ENCODE measurements around the gene RPS23.
"Not testable (repeated sequence)": the region's sequence is repeated elsewhere in the genome, so short reads cannot be mapped to it uniquely, and the experiment has no call there.

Gene RPS23

DNA sequence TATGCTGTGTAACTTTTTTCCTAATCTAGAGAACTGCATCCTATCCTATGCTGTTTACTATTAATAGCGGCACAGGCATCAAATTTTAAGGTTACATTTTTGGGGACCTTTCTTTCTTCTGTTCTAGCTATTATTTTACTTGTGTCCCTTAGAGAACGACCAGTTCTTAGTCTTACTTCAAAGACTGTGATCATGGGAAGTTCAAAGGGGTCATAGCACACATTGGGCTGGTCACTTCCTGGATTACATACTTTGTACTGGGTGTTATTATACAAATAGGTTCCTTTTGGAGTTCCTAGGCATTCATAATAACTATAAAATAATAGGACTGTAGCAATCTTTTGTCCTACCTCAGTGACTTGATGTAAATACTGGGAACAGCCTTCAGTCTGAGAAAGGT lies 8.8 kb downstream of the RPS23 start:
- not testable (repeated sequence) for H3K27me3 ChIP-seq (ENCODE audit: low read depth, low read length); H3K27ac ChIP-seq (ENCODE audit: low read length); H3K4me3 ChIP-seq (ENCODE audit: low read depth in 1 of 2, low read length in 2 of 2); H3K9me3 ChIP-seq (ENCODE audit: control insufficient read depth in 1 of 2, low read length in 2 of 2); H3K4me1 ChIP-seq (ENCODE audit: control insufficient read depth in 1 of 2, insufficient read depth in 2 of 2, low read length in 2 of 2)
- peaks cover 0 to 13% of the 10 kb centered on the region in 2 donors for H3K36me3 ChIP-seq (ENCODE audit: control insufficient read depth in 1 of 2, insufficient read depth in 2 of 2, low read length in 2 of 2)

DNA sequence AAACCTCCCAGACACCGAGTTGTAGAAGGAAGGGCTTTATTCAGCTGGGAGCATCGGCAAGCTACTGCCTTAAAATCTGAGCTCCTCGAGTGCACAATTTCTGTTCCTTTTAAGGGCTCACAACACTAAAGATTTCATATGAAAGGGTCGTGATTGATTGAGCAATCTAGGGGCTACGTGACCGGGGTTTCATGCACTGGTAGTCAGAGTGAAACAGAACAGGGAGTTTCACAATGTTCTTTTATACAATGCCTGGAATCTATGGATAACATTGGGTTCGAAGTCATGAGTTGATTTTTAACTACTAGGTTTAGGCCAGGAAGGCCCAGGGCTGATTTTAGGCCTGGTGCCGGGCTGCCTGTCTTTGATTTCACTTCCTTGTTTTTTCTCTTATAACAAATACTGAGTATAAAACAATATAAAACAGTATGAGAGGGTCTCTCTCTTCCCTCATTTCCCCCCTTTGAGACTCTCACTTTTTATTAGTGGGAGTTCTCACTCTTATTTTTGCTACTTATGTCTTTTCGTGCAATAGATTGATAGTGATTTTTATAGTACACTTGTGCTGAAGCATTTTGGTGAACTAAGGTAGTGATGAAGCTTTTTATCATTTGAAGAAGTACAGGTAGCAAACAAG lies 10.7 kb downstream of the RPS23 start:
- not testable (repeated sequence) for H3K4me3 ChIP-seq (ENCODE audit: low read depth in 1 of 2, low read length in 2 of 2); H3K27me3 ChIP-seq (ENCODE audit: low read depth, low read length); H3K9me3 ChIP-seq (ENCODE audit: control insufficient read depth in 1 of 2, low read length in 2 of 2); H3K4me1 ChIP-seq (ENCODE audit: control insufficient read depth in 1 of 2, insufficient read depth in 2 of 2, low read length in 2 of 2); H3K36me3 ChIP-seq (ENCODE audit: control insufficient read depth in 1 of 2, insufficient read depth in 2 of 2, low read length in 2 of 2); H3K27ac ChIP-seq (ENCODE audit: low read length)

DNA sequence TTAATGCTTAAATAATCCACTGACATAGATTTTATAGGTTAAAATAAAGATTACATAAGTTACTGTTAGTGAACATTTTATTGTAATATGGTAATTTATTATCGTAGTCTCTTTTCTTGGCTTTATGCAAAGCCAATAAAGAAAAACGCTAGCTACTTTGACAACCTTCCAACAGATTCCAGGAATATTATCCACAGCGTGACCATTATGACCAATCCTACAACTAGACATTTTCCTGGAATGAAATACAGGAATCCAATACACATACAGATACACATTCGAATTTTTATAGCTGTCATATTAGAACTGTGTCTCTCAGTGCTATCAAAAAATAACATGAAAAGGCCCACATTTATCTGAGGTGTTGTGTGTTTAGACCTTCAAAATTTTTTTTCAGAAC lies 13.1 kb downstream of the RPS23 start:
- Histone ChIP-seq H3K27me3 (ENCODE audit: low read depth, low read length) (no peaks in the 10 kb centered on the region), H3K9me3 (ENCODE audit: control insufficient read depth in 1 of 2, low read length in 2 of 2) (no peaks in the 10 kb centered on the region), H3K4me3 (ENCODE audit: low read depth in 1 of 2, low read length in 2 of 2) (no peak overlapping the region), H3K36me3 (ENCODE audit: control insufficient read depth in 1 of 2, insufficient read depth in 2 of 2, low read length in 2 of 2) (peaks cover 0 to 7% of the 10 kb centered on the region in 2 donors), H3K27ac (ENCODE audit: low read length) (no peak overlapping the region), H3K4me1 (ENCODE audit: control insufficient read depth in 1 of 2, insufficient read depth in 2 of 2, low read length in 2 of 2) (no peaks in the 10 kb centered on the region)

- H3K36me3 ChIP-seq (ENCODE audit: control insufficient read depth in 1 of 2, insufficient read depth in 2 of 2, low read length in 2 of 2), result no peaks in the 10 kb centered on the region
- H3K27ac ChIP-seq (ENCODE audit: low read length), result no peak overlapping the region
- no peaks in the 10 kb centered on the region for H3K4me1 ChIP-seq (ENCODE audit: control insufficient read depth in 1 of 2, insufficient read depth in 2 of 2, low read length in 2 of 2)
- H3K27me3 ChIP-seq (ENCODE audit: low read depth, low read length), result no peaks in the 10 kb centered on the region
- no peaks in the 10 kb centered on the region for H3K9me3 ChIP-seq (ENCODE audit: control insufficient read depth in 1 of 2, low read length in 2 of 2)
- no peak overlapping the region for H3K4me3 ChIP-seq (ENCODE audit: low read depth in 1 of 2, low read length in 2 of 2)
These were observed 18.9 kb downstream of the RPS23 start for GRCh38 chr5:82259172-82259800.

DNA sequence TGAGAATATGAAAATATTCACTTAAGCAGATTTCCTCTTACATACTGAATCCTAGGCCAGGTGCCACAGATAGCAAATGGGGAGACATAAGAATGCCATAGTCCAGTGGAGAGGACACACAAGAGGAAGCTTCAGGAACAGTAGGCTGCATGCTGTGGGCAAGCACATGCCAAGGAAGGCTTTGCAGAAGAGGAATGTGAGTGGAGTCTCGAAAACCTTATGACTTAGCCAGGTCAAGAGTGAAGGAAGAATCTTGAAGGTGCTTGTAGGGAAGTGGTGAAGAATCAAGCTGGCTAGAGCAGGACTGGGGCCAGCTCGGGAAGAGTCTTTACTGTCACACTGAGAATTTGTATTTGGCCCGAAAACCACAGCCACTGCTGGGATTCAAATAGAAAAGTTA lies 20.4 kb downstream of the RPS23 start:
- no peaks in the 10 kb centered on the region for H3K27me3 ChIP-seq (ENCODE audit: low read depth, low read length)
- H3K4me1 ChIP-seq (ENCODE audit: control insufficient read depth in 1 of 2, insufficient read depth in 2 of 2, low read length in 2 of 2), result no peaks in the 10 kb centered on the region
- H3K9me3 ChIP-seq (ENCODE audit: control insufficient read depth in 1 of 2, low read length in 2 of 2), result no peaks in the 10 kb centered on the region
- no peak overlapping the region for H3K27ac ChIP-seq (ENCODE audit: low read length)
- no peak overlapping the region for H3K4me3 ChIP-seq (ENCODE audit: low read depth in 1 of 2, low read length in 2 of 2)
- peaks cover 0 to 4% of the 10 kb centered on the region in 2 donors for H3K36me3 ChIP-seq (ENCODE audit: control insufficient read depth in 1 of 2, insufficient read depth in 2 of 2, low read length in 2 of 2)

DNA sequence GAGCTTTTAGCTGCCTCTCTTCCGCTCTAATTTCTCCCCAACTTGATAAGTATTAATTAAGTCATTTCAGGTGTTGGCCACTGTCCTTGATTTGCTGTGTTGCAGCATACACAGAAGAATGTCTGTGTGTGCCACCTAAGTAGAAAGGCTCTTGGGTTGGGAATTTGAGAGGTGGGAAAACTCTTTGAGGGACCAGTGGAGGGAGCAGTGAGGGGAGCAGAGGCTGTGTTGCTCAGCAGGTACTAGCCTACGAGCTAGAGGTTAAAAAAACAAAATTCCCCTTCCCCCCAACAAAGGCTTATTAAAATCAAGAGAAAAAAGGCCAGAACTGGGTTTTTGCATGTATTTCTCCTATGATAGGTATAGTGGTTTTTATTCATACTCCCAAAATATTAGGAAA lies 20.9 kb downstream of the RPS23 start:
- Histone ChIP-seq H3K27me3 (ENCODE audit: low read depth, low read length) (no peaks in the 10 kb centered on the region), H3K27ac (ENCODE audit: low read length) (no peak overlapping the region), H3K36me3 (ENCODE audit: control insufficient read depth in 1 of 2, insufficient read depth in 2 of 2, low read length in 2 of 2) (peaks cover 0 to 4% of the 10 kb centered on the region in 2 donors), H3K4me3 (ENCODE audit: low read depth in 1 of 2, low read length in 2 of 2) (no peak overlapping the region), H3K9me3 (ENCODE audit: control insufficient read depth in 1 of 2, low read length in 2 of 2) (no peaks in the 10 kb centered on the region), H3K4me1 (ENCODE audit: control insufficient read depth in 1 of 2, insufficient read depth in 2 of 2, low read length in 2 of 2) (no peaks in the 10 kb centered on the region)

DNA sequence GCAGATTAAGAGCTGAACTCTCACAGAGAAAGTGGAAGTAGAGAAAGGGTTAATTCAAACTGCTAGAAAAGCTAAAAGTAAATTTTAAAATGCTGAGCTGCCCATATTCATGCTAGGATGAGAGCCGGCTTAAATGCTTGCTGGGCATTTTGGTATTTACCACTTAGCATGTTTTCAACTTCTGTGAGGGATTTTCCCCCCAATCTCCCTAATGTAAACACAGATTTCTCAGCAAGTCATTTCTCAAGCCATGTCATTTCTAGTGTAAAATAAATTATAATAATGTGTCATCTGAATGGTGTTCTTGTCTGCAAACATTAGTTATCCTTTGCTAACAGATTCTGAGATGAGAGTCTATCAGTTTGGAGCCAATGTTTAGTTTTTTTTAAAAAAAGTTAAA lies 22.3 kb downstream of the RPS23 start:
- Histone ChIP-seq H3K36me3 (ENCODE audit: control insufficient read depth in 1 of 2, insufficient read depth in 2 of 2, low read length in 2 of 2) (peaks cover 0 to 4% of the 10 kb centered on the region in 2 donors), H3K27me3 (ENCODE audit: low read depth, low read length) (no peaks in the 10 kb centered on the region), H3K4me3 (ENCODE audit: low read depth in 1 of 2, low read length in 2 of 2) (no peak overlapping the region)

DNA sequence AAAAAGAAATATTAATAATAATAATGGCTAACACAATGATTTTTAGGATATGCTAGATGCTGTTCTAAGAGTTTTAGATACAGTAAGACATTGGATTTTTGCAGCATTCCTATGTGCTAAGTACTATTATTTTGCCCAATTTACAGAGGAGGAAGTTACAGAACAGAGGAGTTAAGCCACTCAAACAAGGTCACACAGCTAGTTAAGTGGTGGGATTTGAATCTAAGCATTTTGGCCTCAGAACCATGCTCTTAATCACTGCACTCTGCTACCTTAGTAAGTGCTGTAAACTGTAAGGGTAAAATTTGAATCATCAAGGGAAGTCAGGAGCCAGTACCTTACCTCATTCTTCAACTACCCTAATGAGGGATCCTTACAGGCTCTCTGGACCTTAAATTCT lies 25.4 kb downstream of the RPS23 start:
- H3K4me3 ChIP-seq (ENCODE audit: low read depth in 1 of 2, low read length in 2 of 2), result no peak overlapping the region
- no peaks in the 10 kb centered on the region for H3K4me1 ChIP-seq (ENCODE audit: control insufficient read depth in 1 of 2, insufficient read depth in 2 of 2, low read length in 2 of 2)
- H3K9me3 ChIP-seq (ENCODE audit: control insufficient read depth in 1 of 2, low read length in 2 of 2), result no peaks in the 10 kb centered on the region
- no peaks in the 10 kb centered on the region for H3K27me3 ChIP-seq (ENCODE audit: low read depth, low read length)
- H3K27ac ChIP-seq (ENCODE audit: low read length), result no peak overlapping the region
- peaks cover 0 to 4% of the 10 kb centered on the region in 2 donors for H3K36me3 ChIP-seq (ENCODE audit: control insufficient read depth in 1 of 2, insufficient read depth in 2 of 2, low read length in 2 of 2)

More for the DNA sequence above, 22.3 kb downstream of the RPS23 start:
- Histone ChIP-seq H3K4me1 (ENCODE audit: control insufficient read depth in 1 of 2, insufficient read depth in 2 of 2, low read length in 2 of 2) (no peaks in the 10 kb centered on the region), H3K27ac (ENCODE audit: low read length) (no peak overlapping the region), H3K9me3 (ENCODE audit: control insufficient read depth in 1 of 2, low read length in 2 of 2) (no peaks in the 10 kb centered on the region)

DNA sequence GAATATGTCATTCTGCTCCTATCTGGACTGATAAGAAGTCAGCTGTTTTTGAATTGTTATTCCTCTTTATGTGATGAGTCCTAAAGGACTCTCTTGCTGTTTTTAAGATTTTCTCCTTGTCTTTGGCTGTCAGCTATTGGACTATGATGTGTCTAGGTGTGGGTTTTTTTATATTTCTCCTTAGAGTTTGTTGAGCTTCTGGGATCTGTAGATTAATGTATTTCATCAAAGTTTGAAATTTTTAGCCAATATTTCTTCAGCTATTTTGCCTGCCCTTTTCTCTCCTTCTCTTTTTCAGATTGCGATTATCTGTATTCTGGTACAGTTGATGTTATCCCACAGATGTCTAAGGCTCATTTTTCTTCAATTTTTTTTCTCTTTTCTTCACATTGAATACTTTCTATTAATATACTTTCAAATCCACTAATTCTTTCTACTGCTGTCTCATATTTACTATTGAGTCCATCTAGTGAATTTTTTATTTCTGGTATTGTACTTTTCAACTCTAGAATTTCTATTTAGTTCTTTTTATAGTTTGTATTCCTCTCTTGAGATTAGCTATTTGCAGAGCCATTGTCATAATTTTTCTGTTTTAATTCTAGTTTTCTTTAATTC lies 31.1 kb downstream of the RPS23 start:
- Histone ChIP-seq H3K27me3 (ENCODE audit: low read depth, low read length) (no peaks in the 10 kb centered on the region), H3K36me3 (ENCODE audit: control insufficient read depth in 1 of 2, insufficient read depth in 2 of 2, low read length in 2 of 2) (no peaks in the 10 kb centered on the region), H3K4me1 (ENCODE audit: control insufficient read depth in 1 of 2, insufficient read depth in 2 of 2, low read length in 2 of 2) (no peaks in the 10 kb centered on the region), H3K4me3 (ENCODE audit: low read depth in 1 of 2, low read length in 2 of 2) (no peak overlapping the region), H3K27ac (ENCODE audit: low read length) (no peak overlapping the region), H3K9me3 (ENCODE audit: control insufficient read depth in 1 of 2, low read length in 2 of 2) (peaks cover 2 to 3% of the 10 kb centered on the region in 2 donors)

DNA sequence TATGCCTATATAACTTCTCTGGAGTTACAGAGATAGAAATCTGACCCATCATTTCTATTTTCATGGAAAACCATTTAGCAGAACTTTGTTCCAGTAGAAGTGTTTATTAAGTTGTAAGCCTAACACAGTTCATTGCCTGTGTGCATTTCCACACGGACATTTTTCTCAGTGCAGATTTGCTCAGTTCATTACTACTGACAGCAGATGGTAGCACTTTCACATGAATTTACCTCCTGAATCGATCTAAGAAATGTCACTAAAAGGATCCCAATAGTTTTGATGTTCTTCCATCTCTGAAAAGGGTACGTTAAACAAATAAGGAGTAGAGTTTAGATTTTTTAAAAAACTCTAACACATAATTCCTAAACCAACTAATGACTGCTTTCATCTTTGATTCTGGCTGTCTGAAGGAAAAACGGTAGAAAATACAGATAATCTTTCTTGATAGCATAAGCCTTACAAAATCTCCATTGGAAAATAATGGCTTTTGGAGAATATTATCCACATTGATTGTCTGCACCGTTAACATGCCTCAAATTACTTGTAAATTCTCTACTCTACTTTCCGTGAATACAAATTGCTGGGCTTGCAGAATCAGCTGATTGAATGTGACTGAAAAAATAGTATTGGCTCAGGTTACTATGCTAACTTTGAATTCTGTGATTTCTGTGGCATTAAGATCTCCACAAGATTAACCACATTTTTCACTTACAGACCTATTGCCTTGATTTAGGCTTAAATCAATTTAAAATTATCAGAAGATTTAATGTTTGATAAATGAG lies 33.1 kb downstream of the RPS23 start:
- Histone ChIP-seq H3K4me1 (ENCODE audit: control insufficient read depth in 1 of 2, insufficient read depth in 2 of 2, low read length in 2 of 2) (no peaks in the 10 kb centered on the region), H3K36me3 (ENCODE audit: control insufficient read depth in 1 of 2, insufficient read depth in 2 of 2, low read length in 2 of 2) (no peaks in the 10 kb centered on the region), H3K27ac (ENCODE audit: low read length) (no peak overlapping the region), H3K4me3 (ENCODE audit: low read depth in 1 of 2, low read length in 2 of 2) (no peak overlapping the region), H3K27me3 (ENCODE audit: low read depth, low read length) (no peaks in the 10 kb centered on the region), H3K9me3 (ENCODE audit: control insufficient read depth in 1 of 2, low read length in 2 of 2) (peaks cover 2 to 3% of the 10 kb centered on the region in 2 donors)

DNA sequence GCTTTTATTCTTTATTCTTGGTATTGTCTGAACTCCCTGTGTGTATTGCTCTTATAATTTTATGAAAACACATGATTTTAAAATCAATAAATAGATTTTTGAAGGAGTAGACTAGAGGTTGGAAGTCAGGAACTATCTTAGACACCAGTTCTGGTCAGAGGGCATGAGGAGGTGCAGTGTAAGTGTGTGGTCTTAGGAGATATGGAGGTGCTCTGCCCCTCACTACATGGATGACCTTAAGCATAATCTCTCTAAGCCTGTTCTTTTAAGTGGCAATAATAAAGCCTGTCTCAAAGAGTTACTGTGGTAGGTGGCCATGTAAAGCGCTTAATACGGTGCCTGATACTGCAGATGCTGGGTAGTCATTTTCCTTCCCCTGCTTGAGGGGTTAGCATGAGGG lies 34.0 kb downstream of the RPS23 start:
- Histone ChIP-seq H3K4me1 (ENCODE audit: control insufficient read depth in 1 of 2, insufficient read depth in 2 of 2, low read length in 2 of 2) (no peaks in the 10 kb centered on the region), H3K9me3 (ENCODE audit: control insufficient read depth in 1 of 2, low read length in 2 of 2) (peaks cover 2 to 3% of the 10 kb centered on the region in 2 donors), H3K27me3 (ENCODE audit: low read depth, low read length) (no peaks in the 10 kb centered on the region), H3K4me3 (ENCODE audit: low read depth in 1 of 2, low read length in 2 of 2) (no peak overlapping the region), H3K27ac (ENCODE audit: low read length) (no peak overlapping the region), H3K36me3 (ENCODE audit: control insufficient read depth in 1 of 2, insufficient read depth in 2 of 2, low read length in 2 of 2) (no peaks in the 10 kb centered on the region)

All from muscle layer of duodenum (tissue), 2 donors.